Head of caudate nucleus (tissue), 42 donors: ENCODE results near the gene CACNA2D2.
A peak's percentile ranks its signal among the peaks of the same experiment; 100 is the strongest.

Experiments
- DNase-seq, 42 donors: peaks; one replicate each; pipeline versions ENCODE4 v3.0.0 to v3.0.0-alpha.2; 2020 to 2021; ENCODE audit warnings: mixed read lengths in 7 of 42
- intact Hi-C: fragments of 100-400 bp; cut with DNase I; formaldehyde crosslinking; loops from one replicate; pipeline ENCODE4 v1.15.0; 2022

CACNA2D2 gene

DNA sequence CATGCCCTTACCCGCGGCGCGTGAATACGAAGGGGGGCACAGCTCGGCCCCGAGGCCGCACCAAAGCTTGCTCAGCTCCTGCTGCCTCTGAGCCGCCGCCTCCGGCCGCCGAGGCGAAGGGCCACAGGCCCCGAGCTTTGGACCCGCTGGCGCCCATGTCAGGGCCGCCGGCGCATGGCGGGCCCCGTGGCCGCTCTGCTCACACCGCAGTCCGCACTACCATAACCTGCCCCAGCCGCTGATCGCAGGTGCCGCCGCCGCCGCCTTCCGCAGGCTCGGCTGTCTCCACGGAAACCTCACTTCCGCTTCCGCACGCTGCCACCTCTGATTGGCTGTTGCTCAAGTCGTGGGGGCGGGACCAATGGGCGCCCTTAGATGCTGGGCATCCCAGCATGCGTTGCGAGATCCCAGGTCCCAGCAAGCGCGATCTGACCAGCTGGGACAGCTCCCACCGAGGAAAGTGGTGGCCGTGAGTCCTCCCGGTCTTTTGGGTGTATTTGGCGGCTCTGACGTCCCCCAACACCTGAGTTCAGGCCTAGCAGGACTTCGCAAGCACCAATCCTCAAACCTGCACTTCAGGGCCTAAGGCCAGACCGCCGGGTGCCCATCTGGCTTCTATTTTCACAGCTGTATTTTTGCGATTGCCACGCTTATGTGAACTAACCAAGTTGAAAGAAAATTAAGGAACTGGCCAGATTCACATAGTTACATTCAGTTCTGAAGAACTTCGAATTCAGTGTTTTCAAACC is 175.3 kb downstream of the CACNA2D2 start, which contains the start of gene TUSC2:
TUSC2 (minus strand) TSS at position 281 of the 749 bp plus-strand sequence; CDS start at position 157, 124 bp downstream.
- peak; percentile 92 to 99 (median 98) for DNase-seq
- intact Hi-C loops, result loop anchor here (5.0 to 10.0 kb wide), 3 partner anchors 36 to 103 kb away; partner anchors contain the start of genes IFRD2 and LSMEM2

DNA sequence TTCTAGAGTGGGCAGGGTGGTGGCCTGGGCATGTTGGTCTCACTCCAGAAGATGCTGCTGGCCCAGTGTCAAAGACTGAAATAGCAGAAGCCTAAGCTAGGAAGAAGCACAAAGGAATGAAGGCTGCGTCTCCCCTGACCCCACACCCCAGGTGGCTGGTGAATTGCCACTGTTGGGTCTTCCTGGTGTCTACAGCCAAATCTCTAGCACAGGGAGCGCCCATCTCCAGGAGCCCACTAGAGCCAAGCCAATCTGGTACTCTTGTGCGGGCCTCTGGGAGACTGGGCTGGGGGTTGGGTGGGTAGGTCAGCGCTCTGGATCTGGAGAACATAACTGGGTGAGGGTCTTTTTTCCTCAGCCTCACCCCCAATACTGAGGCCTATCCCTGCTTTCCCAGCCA is 176.3 kb downstream of the CACNA2D2 start:
- DNase-seq, result no peak
- intact Hi-C loops, result loop anchor here (5.0 to 10.0 kb wide), 3 partner anchors 35 to 102 kb away; partner anchors contain the start of genes IFRD2 and LSMEM2

DNA sequence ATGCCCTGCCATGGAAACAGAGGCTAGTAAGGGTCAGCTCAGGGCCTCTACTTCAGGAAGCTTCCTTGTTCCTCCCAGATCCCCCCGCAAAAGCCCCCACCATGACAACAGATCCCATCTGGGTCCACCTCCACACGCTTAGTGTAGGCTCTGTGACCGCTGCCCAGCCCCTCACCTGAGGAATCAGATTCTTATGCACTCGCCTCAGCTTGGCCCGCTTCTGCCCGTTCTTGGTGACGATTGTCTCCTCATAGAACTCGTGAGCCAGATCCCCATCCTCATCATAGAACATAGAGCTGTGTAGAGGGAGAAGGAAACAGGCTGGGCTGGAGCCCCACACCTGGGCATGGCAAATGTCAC is 177.3 kb downstream of the CACNA2D2 start:
- no peak for DNase-seq
- intact Hi-C loops, result loop anchor here (5.0 to 10.0 kb wide), 3 partner anchors 34 to 101 kb away; partner anchors contain the start of genes IFRD2 and LSMEM2

DNA sequence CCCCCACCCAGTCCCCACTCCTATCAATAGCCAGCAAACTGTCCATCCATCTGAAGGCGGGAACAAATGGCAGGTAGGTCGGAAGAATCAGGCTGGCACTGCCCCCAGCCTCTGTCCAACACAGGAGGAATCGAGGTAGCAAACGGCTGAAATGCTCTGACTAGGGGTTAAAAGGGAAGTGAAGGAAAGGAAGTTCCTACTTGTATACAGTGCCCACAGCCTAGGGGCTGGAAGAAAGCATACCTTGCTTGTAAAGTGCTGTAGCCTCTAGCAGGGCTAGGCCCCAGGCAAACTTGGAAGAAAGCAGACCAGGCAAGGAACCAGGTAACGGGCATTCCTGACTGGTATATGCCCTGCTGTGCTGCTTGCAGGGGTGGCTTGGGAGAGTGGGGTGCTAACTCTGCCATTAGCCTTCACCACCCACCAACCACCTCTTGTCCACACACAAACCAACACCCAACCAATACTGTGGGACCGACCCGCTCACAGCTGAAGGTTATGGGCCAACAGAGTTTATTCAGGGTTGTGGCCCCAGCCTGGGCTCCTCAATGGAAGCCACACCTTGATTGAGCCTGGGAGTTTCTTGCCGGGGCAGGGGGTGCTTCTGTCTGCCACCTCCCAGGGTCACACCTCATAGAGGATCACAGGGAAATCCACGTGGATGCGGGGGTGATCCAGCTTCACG is 177.8 kb downstream of the CACNA2D2 start:
- intact Hi-C loops, result loop anchor here (5.0 to 10.0 kb wide), 3 partner anchors 33 to 101 kb away; partner anchors contain the start of genes IFRD2 and LSMEM2
- DNase-seq, result no peak

DNA sequence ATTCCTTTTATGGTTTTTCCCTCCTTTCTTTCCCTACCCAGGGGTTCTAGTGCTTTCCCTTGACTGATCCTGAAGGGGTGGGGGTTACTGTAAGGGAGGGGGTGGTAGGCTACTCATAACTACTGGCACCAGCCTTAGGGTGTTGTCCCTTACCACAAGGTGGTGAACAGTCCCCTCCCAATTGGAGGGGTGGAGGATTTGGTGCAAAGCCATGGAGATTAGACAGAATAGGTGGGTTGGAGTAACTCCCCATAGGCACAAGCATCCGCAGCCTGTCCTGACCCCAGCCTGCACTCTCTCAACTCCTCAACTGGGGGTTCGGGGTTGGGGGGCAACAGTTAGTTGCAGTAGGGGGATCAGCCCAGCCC is 178.3 kb downstream of the CACNA2D2 start:
- DNase-seq, result no peak
- intact Hi-C loops, result loop anchor here (5.0 to 10.0 kb wide), 3 partner anchors 33 to 100 kb away; partner anchors contain the start of genes IFRD2 and LSMEM2

DNA sequence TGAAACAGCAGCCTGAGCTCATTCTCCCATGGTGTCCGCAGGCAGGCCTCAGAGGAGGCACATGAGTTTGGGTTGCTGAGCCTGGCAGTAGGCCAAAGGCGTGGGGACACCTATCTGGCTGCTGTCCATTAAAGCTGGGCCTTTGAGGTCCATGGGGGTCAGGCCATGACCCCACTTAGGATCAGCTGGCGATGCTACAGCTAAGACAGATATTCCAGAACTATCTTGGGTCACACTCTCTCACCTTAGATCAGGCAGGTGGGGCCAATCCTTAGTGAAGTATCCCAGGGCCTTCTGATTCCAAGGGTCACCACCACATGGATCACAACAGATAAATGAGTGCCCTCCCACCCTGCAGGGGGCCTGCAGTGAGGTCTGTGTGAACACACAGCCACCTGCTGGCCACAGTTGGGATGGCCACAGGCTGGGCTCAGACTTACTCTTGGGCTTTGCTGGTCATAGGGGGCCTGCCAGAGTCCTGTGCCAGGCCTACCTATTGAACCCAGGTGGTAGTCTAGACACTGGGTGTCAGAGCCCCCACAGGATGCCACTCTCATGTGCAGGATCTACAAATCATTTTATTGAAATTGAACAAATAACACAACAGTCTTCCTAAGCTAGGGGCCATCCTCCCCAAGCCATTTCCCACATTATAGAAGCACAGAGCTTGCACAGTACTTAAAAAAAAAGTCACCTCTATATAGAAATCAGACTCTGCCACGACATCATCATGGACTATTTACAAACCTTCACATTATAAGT is 178.9 kb downstream of the CACNA2D2 start:
- intact Hi-C loops, result loop anchor here (5.0 to 10.0 kb wide), 3 partner anchors 32 to 100 kb away; partner anchors contain the start of genes IFRD2 and LSMEM2
- DNase-seq, result peak in 41 of 42 donors; percentile 57 to 91 (median 77)

DNA sequence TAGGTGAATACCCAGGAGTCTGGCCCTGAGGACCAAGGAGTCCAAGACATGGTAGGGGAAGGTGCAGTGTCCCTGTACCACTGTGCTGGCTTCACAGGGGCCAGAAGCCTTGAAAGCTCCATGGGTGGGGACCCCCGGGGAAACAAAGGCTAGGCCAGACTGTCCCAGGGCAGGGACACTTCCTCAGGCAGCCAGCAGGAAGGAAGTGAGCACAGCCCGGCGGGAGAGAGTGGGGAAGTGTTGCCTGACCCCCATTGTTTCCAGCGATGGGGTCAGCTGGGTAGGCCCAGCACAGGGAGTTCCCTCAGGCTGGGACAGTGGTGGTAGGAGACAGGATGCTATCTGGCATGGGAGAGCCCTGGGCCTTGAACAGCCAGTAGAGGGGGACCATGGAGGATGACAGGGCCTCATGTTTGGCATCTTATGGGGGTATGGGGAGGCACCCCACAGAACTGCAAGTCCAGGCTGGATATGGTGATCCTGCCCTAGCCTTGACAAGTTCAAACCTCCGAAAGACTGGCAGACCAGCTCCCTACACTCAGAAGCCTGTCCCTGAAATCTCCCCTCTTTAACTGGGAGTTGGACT is 179.7 kb downstream of the CACNA2D2 start:
- intact Hi-C loops, result loop anchor here (10.0 kb wide), 2 partner anchors 49 to 99 kb away; partner anchors contain the start of gene LSMEM2
- DNase-seq, result peak in 1 of 42 donors; percentile 22

DNA sequence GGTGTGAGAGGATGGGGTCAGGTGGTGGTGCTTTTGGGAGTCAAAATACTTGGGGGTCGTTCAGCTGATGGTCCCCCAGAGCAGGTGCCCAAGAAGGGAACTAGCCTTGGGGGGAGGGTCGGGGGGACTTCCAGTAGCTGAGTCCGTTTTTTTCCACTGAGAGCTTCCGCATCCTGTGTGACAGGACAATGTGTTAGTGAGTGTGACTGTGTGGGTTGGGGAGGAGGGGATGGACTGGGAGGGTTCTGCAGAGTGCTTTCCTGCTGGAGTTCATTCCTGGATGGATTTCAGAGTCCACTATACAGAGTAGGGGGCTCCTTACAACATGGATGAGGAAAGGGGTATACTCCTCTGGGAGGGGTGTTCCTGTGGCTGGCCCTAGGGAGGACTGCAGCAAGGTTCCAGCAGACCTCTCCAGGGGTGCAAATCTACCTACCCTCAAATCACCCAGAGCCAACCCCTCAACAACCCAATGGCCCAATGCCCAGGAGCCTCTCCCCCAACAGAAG is 180.3 kb downstream of the CACNA2D2 start:
- intact Hi-C loops, result loop anchor here (10.0 kb wide), 2 partner anchors 48 to 98 kb away; partner anchors contain the start of gene LSMEM2
- DNase-seq, result peak in 1 of 42 donors; percentile 21

DNA sequence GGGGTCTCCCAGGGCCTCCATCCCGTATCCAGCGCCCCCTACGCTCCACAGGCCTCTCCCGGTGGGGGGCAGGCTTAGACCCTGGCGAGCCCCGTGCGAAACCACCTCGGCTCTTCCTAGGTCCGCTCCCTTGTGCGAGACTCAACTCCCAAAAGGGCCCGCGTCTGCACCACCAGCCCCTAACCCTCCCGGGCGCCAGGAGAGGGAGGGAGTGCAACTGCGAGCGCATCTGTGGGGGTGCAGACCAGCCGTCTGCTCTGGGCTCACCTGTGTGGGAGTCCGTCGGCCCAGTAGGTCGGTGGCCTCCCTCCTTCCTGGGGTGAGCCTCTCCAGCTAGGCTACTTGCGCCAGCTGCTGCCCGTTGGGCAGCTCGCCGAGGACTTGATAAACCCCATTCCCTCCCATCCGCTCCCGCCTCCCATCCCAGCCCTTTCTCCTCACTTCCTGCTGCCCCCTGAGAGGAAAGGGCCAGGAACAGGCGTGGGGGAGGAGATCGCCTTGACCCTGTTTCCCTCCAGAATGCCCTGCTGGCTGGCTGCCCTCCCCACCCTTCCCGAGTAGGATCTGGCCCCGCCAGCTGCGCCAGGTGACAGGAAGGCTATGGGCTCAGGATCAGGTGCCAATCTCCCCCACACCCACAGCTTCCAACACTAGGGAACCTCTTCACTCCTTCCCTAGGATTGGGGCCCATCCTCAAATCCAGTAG is 180.9 kb downstream of the CACNA2D2 start, which contains the start of gene HYAL2:
HYAL2 (minus strand) TSS at position 360 of the 706 bp plus-strand sequence. CDS start 2,256 bp downstream, outside the sequence.
- intact Hi-C loops, result loop anchor here (10.0 kb wide), 2 partner anchors 48 to 98 kb away; partner anchors contain the start of gene LSMEM2
- peak in 1 of 42 donors; percentile 23 for DNase-seq

DNA sequence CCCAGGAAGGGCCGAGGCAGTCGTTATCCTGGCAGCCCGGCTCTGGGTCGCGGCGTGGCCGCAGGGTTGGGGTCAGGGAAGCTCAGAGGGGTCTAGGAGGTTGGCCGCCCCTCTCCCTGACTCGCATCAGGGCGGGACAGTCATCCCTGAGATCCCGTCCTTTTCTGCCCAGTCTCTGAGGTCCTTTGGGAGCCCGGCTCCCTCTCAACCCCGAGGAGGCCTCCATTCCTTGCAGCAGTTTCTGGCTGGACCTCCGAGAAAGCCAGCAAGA is 181.4 kb downstream of the CACNA2D2 start:
- no peak for DNase-seq
- intact Hi-C loops, result loop anchor here (10.0 kb wide), 2 partner anchors 47 to 97 kb away; partner anchors contain the start of gene LSMEM2

DNA sequence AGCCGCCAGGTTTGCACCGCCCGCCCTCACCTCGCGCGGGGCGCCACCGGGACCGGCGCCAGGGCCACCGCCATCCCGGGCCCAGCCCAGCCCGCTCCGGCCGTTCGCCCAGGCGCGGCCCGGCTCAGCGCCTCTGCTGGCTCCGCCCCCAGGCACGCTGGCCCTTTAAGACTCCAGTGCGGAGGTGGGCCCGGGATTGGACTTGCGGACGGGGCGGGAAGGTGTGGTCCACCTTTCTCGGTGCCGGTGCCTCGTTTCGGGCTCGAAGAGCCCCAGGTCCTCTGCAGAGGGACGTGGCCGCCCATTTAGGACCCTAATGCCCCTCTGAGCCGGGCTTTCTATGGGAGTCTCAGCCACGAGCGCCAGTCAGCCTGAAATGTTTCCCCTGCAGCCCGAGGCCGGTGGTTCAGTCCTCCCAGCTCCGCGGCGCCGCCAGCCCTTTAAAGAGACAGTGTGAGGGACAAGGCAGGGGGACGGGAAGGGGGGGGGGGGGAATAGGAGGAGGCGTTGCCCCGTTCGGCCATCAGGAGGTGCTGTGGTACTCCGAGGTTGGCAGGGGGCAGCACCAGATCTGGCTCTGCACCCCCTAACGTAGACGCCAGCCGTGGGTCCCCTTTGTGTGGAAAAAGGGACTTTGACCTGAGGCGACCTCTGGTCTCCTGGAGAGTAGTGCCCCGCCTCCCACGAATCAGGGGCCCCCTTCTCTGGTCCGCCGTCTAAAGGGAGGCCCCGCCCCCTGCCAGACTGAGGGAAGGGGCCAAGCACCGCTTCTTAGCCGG is 181.9 kb downstream of the CACNA2D2 start:
- intact Hi-C loops, result loop anchor here (10.0 kb wide), 2 partner anchors 47 to 97 kb away; partner anchors contain the start of gene LSMEM2
- peak; percentile 77 to 97 (median 91) for DNase-seq

DNA sequence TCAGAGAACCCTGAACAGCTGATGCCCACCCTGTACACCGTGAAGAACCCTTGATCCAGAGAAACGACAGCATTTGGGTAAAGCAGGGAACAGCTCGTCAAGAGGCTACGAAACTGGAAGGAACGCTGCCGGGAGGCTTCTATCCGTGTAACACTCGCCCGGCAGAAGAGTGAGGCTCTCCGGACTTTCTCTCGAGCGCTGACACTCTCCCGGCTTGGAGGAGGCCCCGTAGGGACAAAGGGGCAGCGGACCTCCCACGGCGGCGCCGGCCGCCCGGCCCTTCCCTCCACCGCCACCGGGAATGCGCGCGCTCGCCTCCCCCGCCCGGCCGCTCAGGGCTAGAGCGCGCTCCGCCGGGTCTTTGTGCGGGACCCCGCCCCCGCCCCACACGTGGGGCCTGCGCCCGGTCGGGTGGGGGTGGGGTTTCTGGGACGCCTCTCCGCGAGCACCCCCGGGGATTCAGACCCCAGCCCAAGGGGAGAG is 182.5 kb downstream of the CACNA2D2 start:
- DNase-seq, result peak in 41 of 42 donors; percentile 66 to 93 (median 85)
- intact Hi-C loops, result loop anchor here (10.0 kb wide), 2 partner anchors 46 to 96 kb away; partner anchors contain the start of gene LSMEM2

DNA sequence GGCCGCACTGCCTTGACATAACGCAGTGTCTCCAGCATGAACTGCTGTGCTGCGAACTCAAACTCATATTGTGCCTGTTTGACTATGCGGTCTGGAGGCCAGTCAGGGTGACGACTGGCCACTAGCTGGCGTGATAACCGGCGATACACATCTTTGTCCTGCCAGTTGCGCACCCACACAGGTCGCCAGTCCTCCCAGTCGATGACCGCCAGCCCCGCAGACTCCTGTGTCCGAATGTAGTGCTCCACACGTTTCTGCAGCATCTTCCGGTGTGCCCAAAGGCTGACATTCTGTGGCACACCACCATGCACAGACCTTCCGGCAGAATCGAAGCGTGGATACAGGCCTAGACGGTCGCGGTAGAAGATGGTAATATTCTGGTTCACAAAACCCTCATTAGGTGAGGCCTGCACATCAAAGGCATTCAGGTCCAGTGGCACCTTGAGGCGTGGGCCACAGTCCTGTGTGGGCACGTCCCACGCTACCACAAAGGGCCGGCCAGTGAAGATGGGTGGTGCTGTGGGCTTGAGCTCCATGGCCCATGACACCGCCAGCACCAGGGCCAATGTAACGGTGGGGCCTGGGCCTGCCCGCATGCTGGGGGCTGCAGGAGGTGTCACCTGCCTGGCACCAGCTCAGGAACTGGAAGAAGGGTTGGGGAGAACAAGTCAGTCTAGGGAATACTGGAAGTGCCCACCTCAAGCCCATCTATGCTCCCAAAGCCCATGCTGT is 183.4 kb downstream of the CACNA2D2 start:
- intact Hi-C loops, result loop anchor here (10.0 kb wide), 2 partner anchors 45 to 95 kb away; partner anchors contain the start of gene LSMEM2
- DNase-seq, result no peak

DNA sequence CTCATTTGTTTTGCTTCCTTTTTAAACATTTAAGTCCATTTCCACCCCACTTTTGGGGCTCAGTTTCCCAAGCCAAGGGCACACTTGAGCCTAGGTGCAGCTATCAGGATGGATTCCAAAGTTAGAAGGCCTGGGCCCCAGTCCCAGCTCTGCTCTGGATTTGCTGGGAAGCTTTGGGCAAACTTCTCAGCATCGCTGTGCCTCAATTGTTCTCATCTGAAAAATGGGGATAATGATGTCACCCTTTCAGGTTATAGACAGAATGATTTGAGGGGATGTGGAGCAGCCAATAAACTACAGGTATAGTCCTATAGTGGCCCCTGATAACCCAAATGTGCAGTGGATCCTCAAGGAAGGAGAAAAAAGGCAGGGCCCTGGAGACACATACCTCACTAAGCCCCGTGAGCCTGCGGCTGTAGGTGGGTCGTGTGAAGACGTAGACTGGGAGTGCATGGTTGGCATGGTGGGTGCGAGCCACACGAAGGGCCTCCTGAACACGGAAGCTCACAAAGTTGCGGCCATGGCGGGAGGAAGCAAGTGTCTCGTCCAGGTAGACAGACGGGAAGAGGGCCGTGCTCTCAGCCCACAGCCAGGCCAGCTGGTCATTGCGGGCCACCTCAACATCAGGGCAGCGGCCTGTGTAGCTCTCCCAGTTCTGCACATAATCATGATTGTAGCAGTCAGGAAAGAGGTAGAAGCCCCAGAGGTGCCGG is 184.1 kb downstream of the CACNA2D2 start:
- no peak for DNase-seq
- intact Hi-C loops, result no loop called here

DNA sequence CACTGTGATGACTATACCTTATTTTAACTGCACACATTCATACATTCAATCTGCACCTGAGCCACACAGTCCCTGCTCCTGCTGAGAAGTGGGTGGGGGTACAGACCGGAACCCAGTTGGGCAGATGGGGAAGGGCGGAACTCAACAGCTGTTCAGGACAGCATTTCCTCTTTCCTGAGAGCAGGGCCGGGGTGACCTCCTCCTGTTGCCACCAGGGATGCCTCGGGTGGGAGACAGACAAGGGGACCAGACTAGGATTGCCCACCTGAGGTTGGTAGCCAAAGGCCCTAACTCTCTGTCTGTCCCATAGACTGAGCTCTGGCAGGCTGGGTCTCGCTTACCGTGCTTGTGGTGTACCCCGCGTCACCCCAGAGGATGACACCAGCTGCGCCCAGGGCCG is 184.8 kb downstream of the CACNA2D2 start:
- DNase-seq, result no peak
- intact Hi-C loops, result no loop called here
